Brain microvascular endothelial cell (primary cell): Measurements from ENCODE around the gene NLRC5.

ENCODE experiments used
- DNase-seq: peaks from one replicate; pipeline ENCODE4 v3.0.0-alpha.2; 2020
- H3K27ac ChIP-seq: fragments of 250-450 bp; sonication (Bioruptor Pico); 2 replicates; pipeline ENCODE4 v1.5.1; 2020; ENCODE audit warnings: mild to moderate bottlenecking, moderate library complexity
- H3K27me3 ChIP-seq: fragments of 250-450 bp; sonication (Bioruptor Pico); replicated peaks from 2 replicates; pipeline ENCODE4 v1.5.1; 2020; ENCODE audit warnings: mild to moderate bottlenecking
- H3K36me3 ChIP-seq: fragments of 250-450 bp; sonication (Bioruptor Pico); replicated peaks from 2 replicates; pipeline ENCODE4 v1.5.1; 2020; ENCODE audit warnings: mild to moderate bottlenecking
- H3K4me3 ChIP-seq: 2 replicates; pipeline ENCODE4 v1.5.1; 2011; ENCODE audit warnings: low read depth, mild to moderate bottlenecking, control low read depth, low read length, moderate library complexity
- in situ Hi-C: cut with HindIII; loops from 2 replicates; pipeline ENCODE4 v1.10.0; 2017; ENCODE audit warnings: low sequenced_read_pairs, low pct_ligation_motif_present
- TF ChIP-seq, protein P1 (sequence below): IDR thresholded peaks from 2 replicates; pipeline ENCODE4 v1.5.1; 2011; ENCODE audit warnings: low read depth, mild to moderate bottlenecking, moderate library complexity, low read length, control low read depth, inconsistent platforms; ENCODE audit errors: missing control alignments

Gene NLRC5

DNA sequence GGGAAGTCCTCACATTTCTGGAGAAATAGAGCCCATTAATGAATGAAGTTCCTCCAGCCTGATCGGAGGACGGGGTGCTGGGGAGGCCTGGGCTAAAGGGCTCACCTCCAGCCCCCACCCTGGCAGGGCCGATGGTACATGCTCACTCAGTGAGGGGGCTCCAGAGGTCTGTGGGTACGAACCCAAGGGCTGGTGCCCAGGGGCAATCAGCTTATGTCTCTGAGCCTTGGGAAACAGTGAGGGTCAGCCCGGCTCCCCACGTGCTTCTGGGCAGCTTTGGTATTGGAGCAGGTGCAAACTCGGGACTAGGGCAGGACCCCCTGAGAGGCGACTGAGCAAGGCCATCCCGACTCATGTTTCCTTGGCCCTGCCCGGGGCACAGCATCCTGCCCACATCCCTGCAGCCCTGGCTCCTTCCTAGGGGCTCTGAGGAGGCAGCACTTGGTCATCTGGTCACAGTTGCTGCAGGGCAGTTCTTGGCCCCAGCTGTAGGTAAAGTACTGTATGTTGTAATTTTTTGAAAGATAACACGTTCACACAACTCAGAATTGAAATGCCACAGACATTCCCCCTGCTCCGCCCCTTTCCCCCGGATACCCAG, 28.6 kb upstream of the NLRC5 start:
- no peak for DNase-seq
- H3K36me3 ChIP-seq = no peaks in the 10 kb centered on the region
- TF ChIP-seq, protein P1, sequence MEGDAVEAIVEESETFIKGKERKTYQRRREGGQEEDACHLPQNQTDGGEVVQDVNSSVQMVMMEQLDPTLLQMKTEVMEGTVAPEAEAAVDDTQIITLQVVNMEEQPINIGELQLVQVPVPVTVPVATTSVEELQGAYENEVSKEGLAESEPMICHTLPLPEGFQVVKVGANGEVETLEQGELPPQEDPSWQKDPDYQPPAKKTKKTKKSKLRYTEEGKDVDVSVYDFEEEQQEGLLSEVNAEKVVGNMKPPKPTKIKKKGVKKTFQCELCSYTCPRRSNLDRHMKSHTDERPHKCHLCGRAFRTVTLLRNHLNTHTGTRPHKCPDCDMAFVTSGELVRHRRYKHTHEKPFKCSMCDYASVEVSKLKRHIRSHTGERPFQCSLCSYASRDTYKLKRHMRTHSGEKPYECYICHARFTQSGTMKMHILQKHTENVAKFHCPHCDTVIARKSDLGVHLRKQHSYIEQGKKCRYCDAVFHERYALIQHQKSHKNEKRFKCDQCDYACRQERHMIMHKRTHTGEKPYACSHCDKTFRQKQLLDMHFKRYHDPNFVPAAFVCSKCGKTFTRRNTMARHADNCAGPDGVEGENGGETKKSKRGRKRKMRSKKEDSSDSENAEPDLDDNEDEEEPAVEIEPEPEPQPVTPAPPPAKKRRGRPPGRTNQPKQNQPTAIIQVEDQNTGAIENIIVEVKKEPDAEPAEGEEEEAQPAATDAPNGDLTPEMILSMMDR = no peak
- no peaks in the 10 kb centered on the region for H3K27me3 ChIP-seq
- peak overlapping the region; percentile 30 for H3K27ac ChIP-seq
- in situ Hi-C loops = no loop called here
- no peak overlapping the region for H3K4me3 ChIP-seq

DNA sequence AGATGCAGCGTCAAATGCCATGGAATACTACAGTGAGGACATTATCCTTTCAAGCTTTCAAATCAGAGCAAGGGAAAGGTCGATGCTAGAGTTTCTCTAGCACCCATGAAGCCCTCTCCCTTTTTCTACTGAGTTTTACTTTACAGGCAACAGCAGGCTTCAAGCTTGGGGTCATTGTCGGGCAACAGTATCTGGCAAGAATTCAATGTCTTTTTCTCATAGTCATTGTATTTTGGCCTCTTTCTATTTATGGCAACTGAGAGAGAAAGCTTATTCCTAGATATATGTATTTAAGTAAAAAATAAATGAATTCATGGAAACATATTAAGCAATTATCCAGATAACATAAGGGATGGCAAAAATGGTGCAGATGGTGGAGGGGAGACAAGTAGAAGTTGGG, 28.0 kb upstream of the NLRC5 start:
- Histone ChIP-seq H3K27ac (peak overlapping the region; percentile 30), H3K36me3 (no peaks in the 10 kb centered on the region), H3K27me3 (no peaks in the 10 kb centered on the region), H3K4me3 (no peak overlapping the region)
- no peak for DNase-seq
- in situ Hi-C loops = no loop called here
- TF ChIP-seq, protein P1 = no peak

DNA sequence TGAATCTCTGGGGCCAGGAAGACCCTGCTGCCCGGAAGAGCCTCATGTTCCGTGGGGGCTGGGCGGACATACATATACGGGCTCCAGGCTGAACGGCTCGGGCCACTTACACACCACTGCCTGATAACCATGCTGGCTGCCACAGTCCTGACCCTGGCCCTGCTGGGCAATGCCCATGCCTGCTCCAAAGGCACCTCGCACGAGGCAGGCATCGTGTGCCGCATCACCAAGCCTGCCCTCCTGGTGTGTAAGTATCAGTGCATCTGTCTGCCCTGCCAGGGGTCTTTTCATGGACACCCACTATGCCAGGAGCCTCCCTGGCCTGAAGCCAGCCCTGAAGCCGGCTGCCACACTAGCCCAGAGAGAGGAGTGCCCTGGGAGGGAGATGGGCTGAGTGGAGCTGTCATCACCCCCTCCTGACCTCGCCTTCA, 27.5 kb upstream of the NLRC5 start, which contains the start of gene CETP:
CETP (plus strand) TSS at position 100 of the 431 bp plus-strand sequence; CDS start at position 130, 30 bp downstream.
- in situ Hi-C loops = no loop called here
- no peak for DNase-seq
- H3K27me3 ChIP-seq = no peaks in the 10 kb centered on the region
- TF ChIP-seq, protein P1 = no peak
- no peak within 1 kb of the TSS for H3K4me3 ChIP-seq
- H3K27ac ChIP-seq = peak within 1 kb of the TSS; percentile 30
- no peaks in the 10 kb centered on the region for H3K36me3 ChIP-seq

DNA sequence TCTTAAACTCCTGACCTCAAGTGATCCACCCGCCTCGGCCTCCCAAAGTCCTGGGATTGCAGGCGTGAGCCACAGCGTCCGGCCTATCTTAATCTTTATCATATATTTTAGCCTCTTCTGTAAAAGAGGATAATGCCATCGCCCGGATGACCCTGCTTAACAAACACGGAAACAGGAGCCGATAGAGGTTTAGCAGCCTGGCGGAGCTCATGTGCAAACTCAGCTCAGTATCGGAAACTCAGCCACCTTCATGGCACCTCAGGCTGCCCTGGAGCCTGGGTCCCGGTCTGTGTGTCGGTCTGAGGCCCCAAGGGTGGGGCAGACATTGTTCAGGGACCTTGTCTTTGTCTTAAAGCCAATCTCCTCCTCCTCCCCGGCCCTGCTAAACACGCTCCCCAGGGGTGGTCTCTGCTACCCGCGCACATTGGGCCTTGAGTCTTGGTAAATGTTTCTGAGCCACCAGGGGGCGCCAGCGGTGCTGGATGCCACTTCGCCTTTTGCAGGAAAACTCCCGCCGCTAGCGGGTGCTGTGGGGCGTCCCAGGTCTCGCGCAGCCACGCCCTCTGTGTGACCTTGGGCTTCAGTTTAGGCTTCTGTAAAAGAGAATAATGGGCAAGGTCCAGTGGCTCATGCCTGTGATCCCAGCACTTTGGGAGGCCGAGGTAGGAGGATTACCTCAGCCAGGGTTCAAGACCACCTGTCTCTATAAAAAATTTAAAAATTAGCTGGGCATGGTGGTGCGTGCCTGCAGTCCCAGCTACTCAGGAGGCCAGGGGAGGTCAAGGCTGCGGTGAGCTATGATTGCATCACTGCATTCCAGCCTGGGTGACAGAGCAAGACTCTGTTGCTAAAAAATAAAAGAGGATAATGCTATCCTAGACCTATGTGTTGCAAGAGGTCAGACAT, 24.9 kb upstream of the NLRC5 start:
- Histone ChIP-seq H3K36me3 (no peaks in the 10 kb centered on the region), H3K27me3 (no peaks in the 10 kb centered on the region), H3K27ac (peak overlapping the region; percentile 83), H3K4me3 (no peak overlapping the region)
- peak; percentile 95 for DNase-seq
- in situ Hi-C loops = no loop called here
- TF ChIP-seq, protein P1 = peak; percentile 87

DNA sequence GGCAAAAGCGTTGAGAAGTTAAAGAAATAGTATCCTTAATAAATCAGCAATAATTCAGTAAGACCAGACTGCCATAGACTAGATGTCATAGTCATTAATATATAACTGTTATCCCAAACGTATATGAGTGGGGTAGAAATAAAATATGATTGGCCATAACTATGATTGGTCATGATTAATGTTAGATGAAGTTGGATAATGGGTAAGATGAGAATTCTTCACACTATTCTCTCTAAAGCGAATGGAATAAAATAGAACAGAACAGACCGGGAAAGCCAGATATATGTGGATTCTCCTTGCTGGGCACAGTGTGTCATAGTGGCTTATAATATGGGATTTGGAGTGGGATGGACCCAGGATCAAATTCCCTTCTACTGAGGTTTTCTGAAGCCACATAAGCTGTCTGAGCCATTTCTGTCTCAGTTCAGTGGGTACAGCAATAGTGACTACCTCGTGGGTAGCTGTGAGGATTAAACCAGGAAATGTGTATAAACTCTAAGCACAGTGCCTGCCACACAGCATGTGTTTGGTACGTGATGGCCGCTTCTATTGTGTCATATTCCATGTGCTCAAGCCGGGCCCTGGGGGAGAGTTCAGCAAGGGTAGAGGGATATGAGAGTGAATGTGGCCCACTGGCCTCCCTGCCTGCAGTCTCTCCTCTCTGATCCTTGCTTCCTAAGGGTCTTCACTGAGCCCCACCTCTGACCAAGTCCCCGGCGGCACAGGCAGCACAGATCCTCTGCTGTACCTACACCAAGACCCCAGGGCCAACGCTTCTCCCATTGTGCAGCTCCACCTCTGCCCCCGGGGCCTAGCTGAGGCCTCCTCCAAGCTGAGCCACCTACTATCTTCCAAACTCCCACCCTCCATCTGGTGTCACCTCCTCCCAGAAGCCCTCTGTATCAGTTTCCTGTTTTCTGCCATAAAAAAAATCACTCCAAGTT, 23.9 kb upstream of the NLRC5 start:
- Histone ChIP-seq H3K36me3 (no peaks in the 10 kb centered on the region), H3K4me3 (no peak overlapping the region), H3K27me3 (no peaks in the 10 kb centered on the region), H3K27ac (peak overlapping the region; percentile 83)
- no peak for DNase-seq
- TF ChIP-seq, protein P1 = no peak
- in situ Hi-C loops = no loop called here
